ENCODE measurements around the gene INPP4B.

INPP4B gene

GRCh38 chr4:142698552-142698951 is 147.5 kb downstream of the INPP4B start:
- Histone ChIP-seq H3K4me1 (ENCODE audit: control insufficient read depth, low read depth, low read length) (no peaks in the 10 kb centered on the region), H3K9me3 (ENCODE audit: control insufficient read depth, low read depth, low read length) (no peaks in the 10 kb centered on the region), H3K9ac (ENCODE audit: low read length) (no peak overlapping the region), H3K36me3 (ENCODE audit: control insufficient read depth, low read depth, low read length) (no peaks in the 10 kb centered on the region), H3K4me3 (ENCODE audit: low read length) (no peak overlapping the region), H3K27ac (ENCODE audit: low read length) (no peak overlapping the region), H3K27me3 (ENCODE audit: control insufficient read depth, insufficient read depth, low read length) (no peaks in the 10 kb centered on the region)

DNA sequence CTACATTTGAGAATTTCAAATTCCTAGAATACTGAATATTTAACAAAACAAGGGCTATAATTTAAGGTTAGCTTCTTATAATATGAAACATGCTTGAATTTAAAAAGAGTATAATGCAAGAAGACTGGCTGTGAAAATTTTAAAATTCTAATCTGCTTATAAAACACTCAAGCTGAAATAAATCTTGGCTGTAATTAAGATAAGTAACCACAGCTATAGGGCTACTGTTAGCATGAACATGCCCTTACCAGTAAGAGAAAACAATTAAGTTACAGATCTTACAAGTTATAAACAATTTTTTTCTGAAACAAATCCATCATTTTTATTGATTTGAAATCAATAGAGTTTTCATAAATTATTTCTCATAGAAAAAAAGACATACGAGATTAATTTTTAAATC is 148.2 kb downstream of the INPP4B start:
- Histone ChIP-seq H3K4me3 (ENCODE audit: low read length) (no peak overlapping the region), H3K27ac (ENCODE audit: low read length) (no peak overlapping the region), H3K9ac (ENCODE audit: low read length) (no peak overlapping the region), H3K9me3 (ENCODE audit: control insufficient read depth, low read depth, low read length) (no peaks in the 10 kb centered on the region), H3K27me3 (ENCODE audit: control insufficient read depth, insufficient read depth, low read length) (no peaks in the 10 kb centered on the region), H3K36me3 (ENCODE audit: control insufficient read depth, low read depth, low read length) (no peaks in the 10 kb centered on the region), H3K4me1 (ENCODE audit: control insufficient read depth, low read depth, low read length) (no peaks in the 10 kb centered on the region)

DNA sequence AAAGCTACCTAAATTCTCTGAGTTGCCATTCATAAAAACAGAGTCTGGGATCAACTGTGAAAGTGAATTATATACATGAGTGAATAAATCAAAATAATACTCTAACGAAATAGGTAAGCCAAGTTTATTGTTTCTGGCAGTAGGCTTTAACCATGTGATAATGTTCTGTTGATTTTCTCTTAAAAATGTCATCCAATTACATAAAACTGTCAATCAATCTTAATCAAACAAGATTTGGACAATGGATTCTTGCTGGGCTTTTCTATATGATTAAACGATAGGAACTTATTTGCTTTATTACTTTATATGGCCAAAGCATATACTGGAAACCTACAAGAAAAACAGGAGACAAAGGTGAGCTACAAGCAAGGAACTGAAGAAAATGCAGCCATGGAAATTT is 148.8 kb downstream of the INPP4B start:
- Histone ChIP-seq H3K27ac (ENCODE audit: low read length) (no peak overlapping the region), H3K27me3 (ENCODE audit: control insufficient read depth, insufficient read depth, low read length) (no peaks in the 10 kb centered on the region), H3K9me3 (ENCODE audit: control insufficient read depth, low read depth, low read length) (no peaks in the 10 kb centered on the region), H3K36me3 (ENCODE audit: control insufficient read depth, low read depth, low read length) (no peaks in the 10 kb centered on the region), H3K4me3 (ENCODE audit: low read length) (no peak overlapping the region), H3K4me1 (ENCODE audit: control insufficient read depth, low read depth, low read length) (no peaks in the 10 kb centered on the region), H3K9ac (ENCODE audit: low read length) (no peak overlapping the region)

DNA sequence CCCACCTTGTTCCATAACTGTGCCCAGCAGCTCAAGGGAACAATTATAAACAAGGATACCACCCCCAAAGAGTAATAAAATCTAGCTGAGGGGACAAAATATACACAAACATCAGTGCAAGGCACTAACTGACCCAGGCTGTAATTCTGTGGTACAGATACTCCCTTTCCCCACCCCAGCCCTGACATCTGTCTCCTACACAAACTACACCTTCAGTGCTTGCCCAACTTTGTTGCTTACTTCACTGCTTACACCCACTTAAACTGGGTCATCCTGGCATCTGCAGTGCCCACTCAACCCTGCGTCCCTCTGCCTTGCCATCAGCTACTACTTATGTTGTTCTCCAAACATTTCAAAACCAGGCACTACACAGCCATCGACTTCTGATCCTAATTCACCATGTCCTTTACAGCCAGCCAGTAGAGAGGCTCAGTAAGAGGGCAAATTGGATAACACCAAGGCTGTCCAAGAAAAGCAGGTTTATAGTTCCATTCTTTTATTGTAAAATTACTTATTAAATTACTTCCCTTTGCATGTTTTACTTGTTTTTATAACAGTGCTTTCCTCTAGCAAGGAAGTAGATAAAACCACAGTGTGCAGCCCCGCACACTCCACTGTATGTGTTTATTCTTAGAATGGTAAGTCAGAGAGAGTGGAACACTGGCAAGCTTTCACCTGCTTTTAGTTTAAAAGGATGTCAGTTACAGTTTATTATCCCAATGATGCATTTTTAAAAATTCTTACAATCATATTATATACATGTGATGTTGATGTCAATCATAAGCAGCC is 149.6 kb downstream of the INPP4B start:
- no peak overlapping the region for H3K27ac ChIP-seq (ENCODE audit: low read length)
- no peaks in the 10 kb centered on the region for H3K4me1 ChIP-seq (ENCODE audit: control insufficient read depth, low read depth, low read length)
- H3K9ac ChIP-seq (ENCODE audit: low read length), result no peak overlapping the region
- H3K4me3 ChIP-seq (ENCODE audit: low read length), result no peak overlapping the region
- no peaks in the 10 kb centered on the region for H3K36me3 ChIP-seq (ENCODE audit: control insufficient read depth, low read depth, low read length)
- H3K27me3 ChIP-seq (ENCODE audit: control insufficient read depth, insufficient read depth, low read length), result no peaks in the 10 kb centered on the region
- H3K9me3 ChIP-seq (ENCODE audit: control insufficient read depth, low read depth, low read length), result no peaks in the 10 kb centered on the region

GRCh38 chr4:142690406-142691163 is 155.5 kb downstream of the INPP4B start:
- no peaks in the 10 kb centered on the region for H3K27me3 ChIP-seq (ENCODE audit: control insufficient read depth, insufficient read depth, low read length)
- H3K4me3 ChIP-seq (ENCODE audit: low read length), result no peak overlapping the region
- H3K9ac ChIP-seq (ENCODE audit: low read length), result no peak overlapping the region
- no peak overlapping the region for H3K27ac ChIP-seq (ENCODE audit: low read length)
- H3K9me3 ChIP-seq (ENCODE audit: control insufficient read depth, low read depth, low read length), result no peaks in the 10 kb centered on the region
- no peaks in the 10 kb centered on the region for H3K36me3 ChIP-seq (ENCODE audit: control insufficient read depth, low read depth, low read length)
- H3K4me1 ChIP-seq (ENCODE audit: control insufficient read depth, low read depth, low read length), result no peaks in the 10 kb centered on the region

DNA sequence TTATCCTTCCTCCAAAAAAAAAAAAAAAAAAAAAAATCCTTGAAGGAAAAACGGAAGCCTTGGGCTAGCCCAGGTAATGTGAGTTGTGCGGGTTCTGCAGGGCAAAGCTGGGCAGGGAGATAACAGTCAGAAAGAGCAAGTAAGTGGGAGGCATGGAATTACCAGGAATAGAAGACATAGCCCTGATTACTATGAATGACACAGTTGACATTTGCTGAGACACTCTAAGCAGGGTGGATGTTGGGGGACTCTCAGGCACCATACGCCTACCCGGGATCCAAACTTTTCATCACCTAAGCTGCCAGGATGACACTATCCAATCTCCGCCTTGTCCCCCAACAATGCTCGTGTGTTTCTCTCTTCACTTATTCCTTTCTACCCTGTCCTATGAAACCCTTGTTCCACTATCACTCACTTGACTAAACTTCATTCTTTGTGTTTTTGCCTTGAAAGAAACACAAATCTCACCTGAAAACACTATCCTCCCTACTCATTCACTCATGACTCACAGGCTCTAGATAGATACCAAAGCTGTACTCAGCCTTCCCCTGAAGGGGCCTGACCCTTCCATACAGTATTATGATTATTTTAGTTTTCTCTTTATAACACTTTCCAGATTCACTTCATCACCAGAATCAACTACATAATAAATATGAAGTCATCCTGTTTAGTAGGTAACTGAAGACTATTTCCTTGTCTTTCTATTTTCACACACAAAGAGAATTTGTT is 158.4 kb downstream of the INPP4B start:
- no peaks in the 10 kb centered on the region for H3K27me3 ChIP-seq (ENCODE audit: control insufficient read depth, insufficient read depth, low read length)
- H3K27ac ChIP-seq (ENCODE audit: low read length), result no peak overlapping the region
- no peaks in the 10 kb centered on the region for H3K9me3 ChIP-seq (ENCODE audit: control insufficient read depth, low read depth, low read length)
- no peaks in the 10 kb centered on the region for H3K4me1 ChIP-seq (ENCODE audit: control insufficient read depth, low read depth, low read length)
- no peak overlapping the region for H3K4me3 ChIP-seq (ENCODE audit: low read length)
- no peak overlapping the region for H3K9ac ChIP-seq (ENCODE audit: low read length)
- no peaks in the 10 kb centered on the region for H3K36me3 ChIP-seq (ENCODE audit: control insufficient read depth, low read depth, low read length)

DNA sequence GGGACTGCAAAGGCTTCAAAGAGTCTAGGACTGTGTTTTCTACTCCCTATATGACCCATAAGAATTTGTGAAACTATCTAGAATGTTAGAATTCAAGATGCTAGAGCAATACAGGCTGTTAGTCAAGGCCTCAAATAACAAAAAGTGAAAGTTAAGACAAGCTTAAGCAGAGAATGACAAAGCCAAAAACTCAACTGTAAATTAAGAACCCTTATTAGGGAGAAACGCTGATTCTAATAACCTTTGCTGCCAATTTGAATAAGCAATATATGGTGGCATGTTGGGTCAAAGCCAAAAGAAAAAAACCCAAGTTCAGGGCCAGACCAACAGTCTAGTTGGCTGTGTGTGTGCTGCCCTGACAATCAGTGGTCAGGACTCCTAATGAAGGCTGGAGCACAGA is 160.0 kb downstream of the INPP4B start:
- H3K4me3 ChIP-seq (ENCODE audit: low read length), result no peak overlapping the region
- H3K27ac ChIP-seq (ENCODE audit: low read length), result no peak overlapping the region
- H3K36me3 ChIP-seq (ENCODE audit: control insufficient read depth, low read depth, low read length), result no peaks in the 10 kb centered on the region
- H3K9me3 ChIP-seq (ENCODE audit: control insufficient read depth, low read depth, low read length), result no peaks in the 10 kb centered on the region
- H3K9ac ChIP-seq (ENCODE audit: low read length), result no peak overlapping the region
- no peaks in the 10 kb centered on the region for H3K4me1 ChIP-seq (ENCODE audit: control insufficient read depth, low read depth, low read length)
- no peaks in the 10 kb centered on the region for H3K27me3 ChIP-seq (ENCODE audit: control insufficient read depth, insufficient read depth, low read length)

GRCh38 chr4:142683997-142684396 is 162.1 kb downstream of the INPP4B start:
- Histone ChIP-seq H3K9ac (ENCODE audit: low read length) (no peak overlapping the region), H3K4me1 (ENCODE audit: control insufficient read depth, low read depth, low read length) (no peaks in the 10 kb centered on the region), H3K4me3 (ENCODE audit: low read length) (no peak overlapping the region), H3K9me3 (ENCODE audit: control insufficient read depth, low read depth, low read length) (no peaks in the 10 kb centered on the region), H3K36me3 (ENCODE audit: control insufficient read depth, low read depth, low read length) (no peaks in the 10 kb centered on the region), H3K27ac (ENCODE audit: low read length) (no peak overlapping the region), H3K27me3 (ENCODE audit: control insufficient read depth, insufficient read depth, low read length) (no peaks in the 10 kb centered on the region)

GRCh38 chr4:142683503-142683902 is 162.6 kb downstream of the INPP4B start:
- Histone ChIP-seq H3K9me3 (ENCODE audit: control insufficient read depth, low read depth, low read length) (no peaks in the 10 kb centered on the region), H3K9ac (ENCODE audit: low read length) (no peak overlapping the region)

GRCh38 chr4:142671516-142671915 is 174.6 kb downstream of the INPP4B start:
- Histone ChIP-seq H3K9ac (ENCODE audit: low read length) (no peak overlapping the region), H3K4me3 (ENCODE audit: low read length) (no peak overlapping the region), H3K27me3 (ENCODE audit: control insufficient read depth, insufficient read depth, low read length) (no peaks in the 10 kb centered on the region), H3K9me3 (ENCODE audit: control insufficient read depth, low read depth, low read length) (no peaks in the 10 kb centered on the region), H3K27ac (ENCODE audit: low read length) (no peak overlapping the region), H3K36me3 (ENCODE audit: control insufficient read depth, low read depth, low read length) (no peaks in the 10 kb centered on the region), H3K4me1 (ENCODE audit: control insufficient read depth, low read depth, low read length) (no peaks in the 10 kb centered on the region)

More at GRCh38 chr4:142683503-142683902, 162.6 kb downstream of the INPP4B start:
- no peak overlapping the region for H3K27ac ChIP-seq (ENCODE audit: low read length)
- H3K36me3 ChIP-seq (ENCODE audit: control insufficient read depth, low read depth, low read length), result no peaks in the 10 kb centered on the region
- H3K4me1 ChIP-seq (ENCODE audit: control insufficient read depth, low read depth, low read length), result no peaks in the 10 kb centered on the region
- H3K27me3 ChIP-seq (ENCODE audit: control insufficient read depth, insufficient read depth, low read length), result no peaks in the 10 kb centered on the region
- H3K4me3 ChIP-seq (ENCODE audit: low read length), result no peak overlapping the region

DNA sequence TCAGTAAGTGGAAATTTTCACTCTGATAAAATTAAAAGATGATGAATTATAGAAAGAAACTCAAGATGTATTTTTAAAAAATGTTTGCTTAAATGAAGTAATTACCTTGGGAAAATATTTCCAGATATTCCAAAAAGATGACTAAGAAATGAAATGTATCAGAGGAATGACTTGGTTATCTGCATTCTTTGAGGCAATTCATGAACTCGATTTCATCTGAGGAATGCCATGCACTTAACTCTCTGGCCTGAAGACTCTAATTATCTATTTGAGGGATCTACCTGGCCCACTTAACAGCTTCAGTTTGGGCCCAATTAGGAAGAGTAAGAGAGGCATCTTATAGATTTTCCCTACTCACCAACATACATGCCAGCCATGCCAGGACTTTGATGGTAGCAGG is 182.3 kb downstream of the INPP4B start:
- H3K36me3 ChIP-seq (ENCODE audit: control insufficient read depth, low read depth, low read length), result no peaks in the 10 kb centered on the region
- H3K4me1 ChIP-seq (ENCODE audit: control insufficient read depth, low read depth, low read length), result no peaks in the 10 kb centered on the region
- no peak overlapping the region for H3K9ac ChIP-seq (ENCODE audit: low read length)
- no peak overlapping the region for H3K27ac ChIP-seq (ENCODE audit: low read length)
- no peaks in the 10 kb centered on the region for H3K27me3 ChIP-seq (ENCODE audit: control insufficient read depth, insufficient read depth, low read length)
- no peak overlapping the region for H3K4me3 ChIP-seq (ENCODE audit: low read length)
- H3K9me3 ChIP-seq (ENCODE audit: control insufficient read depth, low read depth, low read length), result peaks cover 5% of the 10 kb centered on the region

Data from iPS-18a (cell line).